HepG2 (cell line): ENCODE results near the gene TPI1. TPM values are rescaled to one million over a fixed set of nuclear protein-coding genes. Genes with fewer than 3 reads are reported as not detected.

Source experiments
- DMTF1 ChIP-seq: sonication (generic); formaldehyde crosslinking; IDR thresholded peaks from 2 replicates; pipeline ENCODE4 v1.4.0; 2020; ENCODE audit warnings: mild to moderate bottlenecking, missing genetic modification reagents
- FOXA3 ChIP-seq: IDR thresholded peaks from 2 replicates; pipeline ENCODE4 v1.6.1; 2016; ENCODE audit warnings: missing genetic modification reagents, missing compliant biosample characterization
- HES4 ChIP-seq: sonication (generic); formaldehyde crosslinking; IDR thresholded peaks from 2 replicates; pipeline ENCODE4 v1.9.0; 2021; ENCODE audit warnings: mild to moderate bottlenecking, missing genetic modification reagents, borderline replicate concordance
- HMGXB4 ChIP-seq, 2 experiments: sonication (generic) in 1 of 2; formaldehyde crosslinking in 1 of 2; IDR thresholded peaks; 2 replicates each; pipeline versions ENCODE4 v1.4.0 to v1.6.1; 2018 to 2020; ENCODE audit warnings: missing genetic modification reagents in 2 of 2, borderline replicate concordance in 1 of 2, low read depth in 1 of 2, mild to moderate bottlenecking in 1 of 2, missing biosample characterization in 1 of 2
- MAFF ChIP-seq: IDR thresholded peaks from 2 replicates; pipeline ENCODE4 v1.6.1; 2011; ENCODE audit warnings: low read depth, low read length, improper control_type of control experiment
- MBD4 ChIP-seq: IDR thresholded peaks from 2 replicates; pipeline ENCODE4 v1.6.1; 2012; ENCODE audit warnings: low read length, inconsistent platforms, borderline replicate concordance
- NR3C1 ChIP-seq: sonication (generic); formaldehyde crosslinking; IDR thresholded peaks from 2 replicates; pipeline ENCODE4 v1.4.0; 2020; ENCODE audit warnings: missing genetic modification reagents
- SKI ChIP-seq: fragments of 450-650 bp; IDR thresholded peaks from one replicate; pipeline ENCODE4 v1.6.1; 2018; ENCODE audit warnings: mild to moderate bottlenecking; ENCODE audit not compliant: partially characterized antibody
- SP2 ChIP-seq: sonication (generic); formaldehyde crosslinking; IDR thresholded peaks from 2 replicates; pipeline ENCODE4 v1.5.1; 2020; ENCODE audit warnings: mild to moderate bottlenecking, missing genetic modification reagents
- TGIF2 ChIP-seq: IDR thresholded peaks from 2 replicates; pipeline ENCODE4 v1.6.1; 2016; ENCODE audit warnings: control low read depth, missing compliant biosample characterization
- USF2 ChIP-seq, 2 experiments: sonication (generic) in 1 of 2; formaldehyde crosslinking in 1 of 2; IDR thresholded peaks; 2 replicates each; pipeline versions ENCODE4 v1.5.1 to v1.6.1; 2011 to 2020; ENCODE audit warnings: borderline replicate concordance in 1 of 2, low read depth in 1 of 2, low read length in 1 of 2, mild to moderate bottlenecking in 1 of 2, missing genetic modification reagents in 1 of 2, moderate library complexity in 1 of 2
- ZBTB20 ChIP-seq: sonication (generic); formaldehyde crosslinking; IDR thresholded peaks from 2 replicates; pipeline ENCODE4 v1.8.1; 2023; ENCODE audit warnings: missing genetic modification reagents, low read depth, mild to moderate bottlenecking, borderline replicate concordance
- ZBTB43 ChIP-seq: sonication (generic); formaldehyde crosslinking; conservative IDR thresholded peaks from 2 replicates; pipeline ENCODE4 v1.4.0; 2020; ENCODE audit warnings: missing genetic modification reagents
- ZFP36 ChIP-seq: fragments of 150-350 bp; IDR thresholded peaks from 2 replicates; pipeline ENCODE4 v1.6.1; 2018; ENCODE audit warnings: borderline replicate concordance, low read length, low read depth; ENCODE audit not compliant: partially characterized antibody
- ZNF501 ChIP-seq: sonication (generic); formaldehyde crosslinking; IDR thresholded peaks from 2 replicates; pipeline ENCODE4 v1.5.1; 2020; ENCODE audit warnings: mild to moderate bottlenecking, moderate library complexity, missing genetic modification reagents
- ZNF746 ChIP-seq: sonication (generic); formaldehyde crosslinking; IDR thresholded peaks from 2 replicates; pipeline ENCODE4 v1.8.0; 2022; ENCODE audit warnings: mild to moderate bottlenecking, missing genetic modification reagents
- polyA plus RNA-seq, 8 experiments: library from polyadenylated mRNA; depleted of rRNA in 3 of 8; stranded (reverse) in 7 of 8; unstranded in 1 of 8; fragments of >200 nt; fragmentation: Illumina TruSeq in 4 of 8; extraction: Trizol in 4 of 8; gene quantifications; 2 replicates each; pipeline versions ENCODE4 v1.2.1 to v1.2.3, GENCODE V29; 2011 to 2016; ENCODE audit warnings: low read depth in 4 of 8, missing spikeins in 1 of 8, mixed read lengths in 1 of 8; ENCODE audit not compliant: insufficient read depth in 1 of 8
- total RNA-seq, 5 experiments: library from RNA; depleted of rRNA; stranded (reverse); fragments of >200 nt; fragmentation: Illumina TruSeq; extraction: Trizol; gene quantifications; 2 replicates each; pipeline ENCODE4 v1.2.3, GENCODE V29; 2016; ENCODE audit warnings: low read depth in 1 of 5
- TF ChIP-seq, protein P1 (sequence below): sonication (generic); formaldehyde crosslinking; conservative IDR thresholded peaks from 2 replicates; pipeline ENCODE4 v1.4.0; 2020; ENCODE audit warnings: missing genetic modification reagents

The TPI1 gene
- total and polyA plus RNA-seq, 2 of the 13 experiments (the other 11 are each of a cell fraction or from before 2014, with no cell fraction given): 945 to 2,535 TPM

GRCh38 chr12:6872073-6873048, 5.0 kb downstream of the TPI1 start (continued):
- 0 out of 2 replicates have a peak, but pooled peaks have one; percentile 64 for TF ChIP-seq DMTF1 (CRISPR knock-in tag)
- TF ChIP-seq ZBTB43 (CRISPR knock-in tag): 0 out of 2 replicates have a peak, but pooled peaks have one; percentile 27
- TF ChIP-seq ZNF746 (CRISPR knock-in tag): peak; percentile 35; the same call in 1 of the 2 replicates
- no peak for TF ChIP-seq NR3C1 (CRISPR knock-in tag)
- TF ChIP-seq TGIF2 (CRISPR knock-in tag): no peak
- peak; percentile 14; the same call in 1 of the 2 replicates for TF ChIP-seq ZNF501 (CRISPR knock-in tag)
- no peak for TF ChIP-seq USF2 (IDR thresholded peaks at IDR 0.05; ENCODE audit: low read depth, low read length)
- TF ChIP-seq USF2 (CRISPR knock-in tag; IDR thresholded peaks at IDR 0.05; ENCODE audit: borderline replicate concordance): peak; percentile 63; the same call in 1 of the 2 replicates
- TF ChIP-seq SKI: no peak
- TF ChIP-seq HMGXB4 (CRISPR knock-in tag; IDR thresholded peaks at IDR 0.05; ENCODE audit: borderline replicate concordance in 1 of 2, low read depth in 1 of 2): peak; percentile 90 to 95
- peak; percentile 22 for TF ChIP-seq FOXA3 (CRISPR knock-in tag)
- no peak for TF ChIP-seq MBD4
- TF ChIP-seq ZFP36: no peak
- TF ChIP-seq HES4: 0 out of 2 replicates have a peak, but pooled peaks have one; percentile 53
- peak; percentile 29; the same call in 1 of the 2 replicates for TF ChIP-seq ZBTB20
- no peak for TF ChIP-seq SP2
- TF ChIP-seq, protein P1, sequence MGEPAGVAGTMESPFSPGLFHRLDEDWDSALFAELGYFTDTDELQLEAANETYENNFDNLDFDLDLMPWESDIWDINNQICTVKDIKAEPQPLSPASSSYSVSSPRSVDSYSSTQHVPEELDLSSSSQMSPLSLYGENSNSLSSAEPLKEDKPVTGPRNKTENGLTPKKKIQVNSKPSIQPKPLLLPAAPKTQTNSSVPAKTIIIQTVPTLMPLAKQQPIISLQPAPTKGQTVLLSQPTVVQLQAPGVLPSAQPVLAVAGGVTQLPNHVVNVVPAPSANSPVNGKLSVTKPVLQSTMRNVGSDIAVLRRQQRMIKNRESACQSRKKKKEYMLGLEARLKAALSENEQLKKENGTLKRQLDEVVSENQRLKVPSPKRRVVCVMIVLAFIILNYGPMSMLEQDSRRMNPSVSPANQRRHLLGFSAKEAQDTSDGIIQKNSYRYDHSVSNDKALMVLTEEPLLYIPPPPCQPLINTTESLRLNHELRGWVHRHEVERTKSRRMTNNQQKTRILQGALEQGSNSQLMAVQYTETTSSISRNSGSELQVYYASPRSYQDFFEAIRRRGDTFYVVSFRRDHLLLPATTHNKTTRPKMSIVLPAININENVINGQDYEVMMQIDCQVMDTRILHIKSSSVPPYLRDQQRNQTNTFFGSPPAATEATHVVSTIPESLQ (CRISPR knock-in tag): no peak; the same call in 1 of the 2 replicates
- no peak for TF ChIP-seq MAFF
